Suprapubic skin (tissue), 4 donors: ENCODE results near the gene TENM3. TPM values are rescaled to one million over a fixed set of nuclear protein-coding genes. Genes with fewer than 3 reads are reported as not detected.

Experiments used
- DNase-seq, 2 donors: peaks; one replicate each; pipeline ENCODE4 v3.0.0-alpha.2; 2019; ENCODE audit warnings: low spot score in 2 of 2
- H3K27ac ChIP-seq: fragments of 200-600 bp; sonication (generic); one replicate; pipeline ENCODE4 v1.5.1; 2019
- H3K27me3 ChIP-seq: fragments of 200-600 bp; sonication (generic); one replicate; pipeline ENCODE4 v1.5.1; 2019
- H3K36me3 ChIP-seq: fragments of 200-600 bp; sonication (generic); one replicate; pipeline ENCODE4 v1.5.1; 2019
- H3K4me1 ChIP-seq: fragments of 200-600 bp; sonication (generic); one replicate; pipeline ENCODE4 v1.5.1; 2019
- H3K4me3 ChIP-seq: fragments of 200-600 bp; sonication (generic); one replicate; pipeline ENCODE4 v1.5.1; 2019; ENCODE audit warnings: mild to moderate bottlenecking
- H3K9me3 ChIP-seq: fragments of 200-600 bp; sonication (generic); one replicate; pipeline ENCODE4 v1.5.1; 2019
- CTCF ChIP-seq, 2 donors: fragments of 200-600 bp in 1 of 2; fragments of 450-650 bp in 1 of 2; sonication (generic) in 1 of 2; IDR thresholded peaks; one replicate each; pipeline ENCODE4 v1.5.1; 2016 to 2019; ENCODE audit warnings: antibody characterized with exemption in 2 of 2, mild to moderate bottlenecking in 1 of 2, moderate library complexity in 1 of 2
- EP300 ChIP-seq: sonication (generic); formaldehyde crosslinking; IDR thresholded peaks from one replicate; pipeline ENCODE4 v1.6.1; 2017; ENCODE audit warnings: antibody characterized with exemption
- POLR2A ChIP-seq, 2 donors: fragments of 450-650 bp; IDR thresholded peaks; one replicate each; pipeline ENCODE4 v1.6.1; 2017; ENCODE audit warnings: antibody characterized with exemption in 2 of 2, mild to moderate bottlenecking in 2 of 2, moderate library complexity in 2 of 2
- POLR2AphosphoS5 ChIP-seq, 3 donors: sonication (generic); formaldehyde crosslinking; IDR thresholded peaks; one replicate each; pipeline ENCODE4 v1.6.1; 2017; ENCODE audit warnings: antibody characterized with exemption in 3 of 3
- WGBS: methylation state at CpG from one replicate; pipeline ENCODE4 v1.1.5; 2018; 5-methylcytosine and 5-hydroxymethylcytosine counted together
- total RNA-seq, 4 donors: library from RNA; depleted of rRNA; stranded (reverse); fragments of >200 nt; gene quantifications; one replicate each; pipeline ENCODE4 v1.1.0, GENCODE V29; 2016

TENM3 gene
- total RNA-seq, 4 donors from 2014 or later, result 0.81 to 2.9 (median 1.8) TPM

- Histone ChIP-seq H3K9me3 (no peaks in the 10 kb centered on the region), H3K27me3 (no peaks in the 10 kb centered on the region), H3K27ac (no peak overlapping the region), H3K4me3 (no peak overlapping the region), H3K4me1 (no peaks in the 10 kb centered on the region), H3K36me3 (no peaks in the 10 kb centered on the region)
- 73% methylated on average over 3 of the region's 3 CpGs for WGBS
- TF ChIP-seq EP300 (no peak), CTCF (IDR thresholded peaks at IDR 0.05) (no peak), POLR2A (IDR thresholded peaks at IDR 0.05) (no peak), POLR2AphosphoS5 (IDR thresholded peaks at IDR 0.05) (no peak)
- no peak for DNase-seq
These were observed 472.3 kb downstream of the TENM3 start for GRCh38 chr4:182715548-182715947.

GRCh38 chr4:182716192-182716591, 473.0 kb downstream of the TENM3 start:
- no peaks in the 10 kb centered on the region for H3K4me1 ChIP-seq
- no peak overlapping the region for H3K4me3 ChIP-seq
- H3K27ac ChIP-seq, result no peak overlapping the region
- H3K9me3 ChIP-seq, result no peaks in the 10 kb centered on the region
- DNase-seq, result no peak
- TF ChIP-seq CTCF (IDR thresholded peaks at IDR 0.05) (no peak), EP300 (no peak), POLR2A (IDR thresholded peaks at IDR 0.05) (no peak), POLR2AphosphoS5 (IDR thresholded peaks at IDR 0.05) (no peak)
- WGBS, result 75% methylated on average over 3 of the region's 3 CpGs
- H3K36me3 ChIP-seq, result no peaks in the 10 kb centered on the region
- H3K27me3 ChIP-seq, result no peaks in the 10 kb centered on the region

GRCh38 chr4:182717788-182718583, 474.8 kb downstream of the TENM3 start:
- DNase-seq, result no peak
- H3K27me3 ChIP-seq, result no peaks in the 10 kb centered on the region
- no peak overlapping the region for H3K4me3 ChIP-seq
- H3K4me1 ChIP-seq, result no peaks in the 10 kb centered on the region
- no peaks in the 10 kb centered on the region for H3K9me3 ChIP-seq
- 91% methylated on average over 6 of the region's 6 CpGs for WGBS
- TF ChIP-seq POLR2AphosphoS5 (IDR thresholded peaks at IDR 0.05), result no peak
- TF ChIP-seq EP300, result no peak
- no peak for TF ChIP-seq POLR2A (IDR thresholded peaks at IDR 0.05)
- no peak for TF ChIP-seq CTCF (IDR thresholded peaks at IDR 0.05)
- H3K27ac ChIP-seq, result no peak overlapping the region
- H3K36me3 ChIP-seq, result no peaks in the 10 kb centered on the region

GRCh38 chr4:182724414-182724813, 481.2 kb downstream of the TENM3 start:
- no peak for DNase-seq
- no peak overlapping the region for H3K27ac ChIP-seq
- 27% methylated on average over 2 of the region's 2 CpGs for WGBS
- TF ChIP-seq POLR2A (IDR thresholded peaks at IDR 0.05) (no peak), CTCF (IDR thresholded peaks at IDR 0.05) (no peak), EP300 (no peak), POLR2AphosphoS5 (IDR thresholded peaks at IDR 0.05) (no peak)
- no peaks in the 10 kb centered on the region for H3K27me3 ChIP-seq
- H3K36me3 ChIP-seq, result no peaks in the 10 kb centered on the region
- H3K9me3 ChIP-seq, result no peaks in the 10 kb centered on the region
- no peak overlapping the region for H3K4me3 ChIP-seq
- no peaks in the 10 kb centered on the region for H3K4me1 ChIP-seq

- no peaks in the 10 kb centered on the region for H3K27me3 ChIP-seq
- WGBS, result 73% methylated on average over 2 of the region's 2 CpGs
- TF ChIP-seq POLR2AphosphoS5 (IDR thresholded peaks at IDR 0.05), result no peak
- TF ChIP-seq EP300, result no peak
- TF ChIP-seq POLR2A (IDR thresholded peaks at IDR 0.05), result no peak
- no peak for TF ChIP-seq CTCF (IDR thresholded peaks at IDR 0.05)
- H3K36me3 ChIP-seq, result no peaks in the 10 kb centered on the region
- H3K4me3 ChIP-seq, result no peak overlapping the region
- no peaks in the 10 kb centered on the region for H3K4me1 ChIP-seq
- no peaks in the 10 kb centered on the region for H3K9me3 ChIP-seq
- no peak overlapping the region for H3K27ac ChIP-seq
- DNase-seq, result no peak
These were observed 486.3 kb downstream of the TENM3 start for GRCh38 chr4:182729516-182729915.
